ENCODE data around the gene MLLT6.
"Not testable (repeated sequence)": the region's sequence is repeated elsewhere in the genome, so short reads cannot be mapped to it uniquely, and the experiment has no call there.

Gene MLLT6

GRCh38 chr17:38719943-38720641, 15.0 kb downstream of the MLLT6 start:
- no peak for TF ChIP-seq POLR2A (IDR thresholded peaks at IDR 0.05; ENCODE audit: low read depth, low read length)
- no peak for FAIRE-seq

GRCh38 chr17:38720941-38721340, 15.9 kb downstream of the MLLT6 start:
- FAIRE-seq (no peak), DNase-seq (ENCODE audit: insufficient read length, low spot score) (no peak)
- TF ChIP-seq POLR2A (IDR thresholded peaks at IDR 0.05; ENCODE audit: low read depth, low read length), result no peak

More at GRCh38 chr17:38719943-38720641, 15.0 kb downstream of the MLLT6 start:
- DNase-seq (ENCODE audit: insufficient read length, low spot score), result no peak

GRCh38 chr17:38721802-38722201, 16.7 kb downstream of the MLLT6 start:
- no peak for TF ChIP-seq POLR2A (IDR thresholded peaks at IDR 0.05; ENCODE audit: low read depth, low read length)
- no peak for FAIRE-seq
- DNase-seq (ENCODE audit: insufficient read length, low spot score), result no peak

DNA sequence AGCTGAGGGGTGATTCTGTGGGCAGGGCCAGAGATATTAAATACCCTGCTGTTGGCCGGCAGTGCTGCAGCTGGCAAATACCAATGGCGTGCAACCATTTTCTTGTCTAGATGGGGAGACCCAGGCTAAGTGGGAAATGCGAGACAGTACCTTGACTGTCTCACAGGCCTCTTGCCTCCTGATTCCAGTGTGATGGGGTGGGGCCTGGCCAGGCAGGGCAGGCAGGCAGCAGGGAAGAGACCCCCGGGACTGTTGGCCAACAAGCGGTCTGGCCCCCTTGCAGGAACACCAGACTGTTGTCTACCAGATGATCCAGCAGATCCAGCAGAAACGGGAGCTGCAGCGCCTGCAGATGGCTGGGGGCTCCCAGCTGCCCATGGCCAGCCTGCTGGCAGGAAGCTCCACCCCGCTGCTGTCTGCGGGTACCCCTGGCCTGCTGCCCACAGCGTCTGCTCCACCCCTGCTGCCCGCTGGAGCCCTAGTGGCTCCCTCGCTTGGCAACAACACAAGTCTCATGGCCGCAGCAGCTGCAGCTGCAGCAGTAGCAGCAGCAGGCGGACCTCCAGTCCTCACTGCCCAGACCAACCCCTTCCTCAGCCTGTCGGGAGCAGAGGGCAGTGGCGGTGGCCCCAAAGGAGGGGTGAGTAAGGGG, 19.4 kb downstream of the MLLT6 start:
- TF ChIP-seq POLR2A (IDR thresholded peaks at IDR 0.05; ENCODE audit: low read depth, low read length), result no peak
- FAIRE-seq (no peak), DNase-seq (ENCODE audit: insufficient read length, low spot score) (peak; percentile 85)

DNA sequence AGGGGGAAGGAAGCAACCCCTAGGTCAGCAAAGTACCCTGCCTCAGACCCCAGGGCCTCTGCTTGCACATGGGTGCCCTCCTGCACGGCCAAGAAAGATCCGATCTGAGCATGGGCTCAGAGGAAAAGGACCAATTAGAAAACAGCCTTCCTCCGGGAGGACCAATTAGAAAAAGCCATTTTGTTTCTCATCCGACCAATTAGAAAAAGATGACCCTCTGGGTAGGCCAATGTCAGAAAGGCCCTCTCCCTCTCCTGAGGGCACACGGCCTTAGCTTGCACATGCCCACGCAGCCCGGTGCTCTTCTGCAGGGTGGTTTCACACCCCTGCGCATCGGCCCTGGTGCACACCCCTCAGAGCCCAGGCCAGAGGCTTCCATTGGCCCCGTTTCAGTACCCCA, 20.0 kb downstream of the MLLT6 start:
- DNase-seq (ENCODE audit: insufficient read length, low spot score), result no peak
- TF ChIP-seq POLR2A (IDR thresholded peaks at IDR 0.05; ENCODE audit: low read depth, low read length), result no peak
- no peak for FAIRE-seq

GRCh38 chr17:38726145-38726544, 21.1 kb downstream of the MLLT6 start:
- not testable (repeated sequence) for FAIRE-seq; DNase-seq (ENCODE audit: insufficient read length, low spot score)

GRCh38 chr17:38727736-38728135, 22.7 kb downstream of the MLLT6 start:
- DNase-seq (ENCODE audit: insufficient read length, low spot score) (no peak), FAIRE-seq (no peak)

DNA sequence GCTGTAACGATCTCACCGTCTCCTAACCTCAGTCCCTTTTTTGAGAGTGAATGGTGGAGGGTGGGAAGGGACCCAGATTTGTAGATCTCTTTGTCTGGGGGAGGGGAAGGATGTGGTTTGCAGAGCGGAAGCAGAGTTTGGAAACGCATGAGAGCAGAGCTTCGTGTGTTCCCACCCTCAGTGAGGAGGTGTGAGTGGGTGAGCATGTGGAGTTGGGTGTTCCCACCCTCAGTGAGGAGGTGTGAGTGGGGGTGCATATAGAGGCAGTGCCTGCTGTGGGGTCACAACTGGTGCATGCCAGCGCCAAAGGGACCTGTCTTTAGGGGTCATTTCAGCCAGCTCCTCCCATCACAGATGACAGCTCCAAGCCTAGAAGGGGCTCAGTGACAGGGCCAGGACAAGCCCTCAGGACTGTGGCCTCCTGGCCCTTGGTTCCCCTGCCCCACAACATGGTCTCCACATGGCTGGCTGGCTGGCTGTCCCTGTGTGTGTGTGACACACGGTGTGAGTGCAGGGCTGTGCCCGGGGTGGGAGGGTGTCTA, 23.3 kb downstream of the MLLT6 start:
- TF ChIP-seq POLR2A (IDR thresholded peaks at IDR 0.05; ENCODE audit: low read depth, low read length), result no peak
- DNase-seq (ENCODE audit: insufficient read length, low spot score) (no peak), FAIRE-seq (no peak)

More at GRCh38 chr17:38727736-38728135, 22.7 kb downstream of the MLLT6 start:
- TF ChIP-seq POLR2A (IDR thresholded peaks at IDR 0.05; ENCODE audit: low read depth, low read length), result no peak

- no peak for TF ChIP-seq POLR2A (IDR thresholded peaks at IDR 0.05; ENCODE audit: low read depth, low read length)
- no peak for DNase-seq (ENCODE audit: insufficient read length, low spot score)
- no peak for FAIRE-seq
These were observed 24.4 kb downstream of the MLLT6 start for GRCh38 chr17:38729368-38729885.

DNA sequence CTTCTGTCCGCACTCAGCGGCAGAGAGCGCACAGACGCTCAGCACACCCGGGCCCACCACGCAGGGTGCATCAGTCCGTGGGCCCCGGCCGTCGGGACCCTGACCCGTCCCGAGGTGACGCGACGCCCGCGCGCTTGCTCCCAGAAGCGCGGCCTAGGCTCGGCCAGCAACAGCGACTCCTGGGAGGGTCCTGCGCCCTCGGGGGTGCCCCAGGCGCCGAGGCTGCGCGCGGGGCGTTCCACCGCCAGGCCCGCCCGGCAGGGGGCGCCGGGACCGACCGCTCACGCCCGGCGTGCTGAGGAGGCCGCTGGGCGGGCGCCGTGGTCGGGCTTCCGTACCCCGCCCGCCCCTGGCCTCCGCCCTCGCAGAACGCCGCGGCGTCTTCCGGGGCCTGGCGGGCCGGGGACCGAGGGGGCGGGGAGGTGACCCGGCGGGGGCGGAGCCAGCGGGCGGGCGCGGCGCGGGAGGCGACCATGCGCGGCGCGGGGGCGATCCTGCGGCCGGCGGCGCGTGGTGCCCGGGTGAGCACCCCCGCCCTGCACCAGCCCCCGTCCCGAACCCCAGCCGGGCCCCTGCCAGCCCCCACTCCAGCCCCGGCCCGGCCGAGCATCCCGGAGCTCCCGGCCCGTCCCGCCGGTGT, 24.9 kb downstream of the MLLT6 start, which contains the start of gene CISD3:
Gene CISD3 (plus strand): TSS at position 456 of the 640 bp plus-strand sequence. CDS start 18 bp downstream, at position 474.
- FAIRE-seq, result no peak
- TF ChIP-seq POLR2A (IDR thresholded peaks at IDR 0.05; ENCODE audit: low read depth, low read length), result peak; percentile 25; the same call in 1 of the 2 replicates
- DNase-seq (ENCODE audit: insufficient read length, low spot score), result peak; percentile 92

DNA sequence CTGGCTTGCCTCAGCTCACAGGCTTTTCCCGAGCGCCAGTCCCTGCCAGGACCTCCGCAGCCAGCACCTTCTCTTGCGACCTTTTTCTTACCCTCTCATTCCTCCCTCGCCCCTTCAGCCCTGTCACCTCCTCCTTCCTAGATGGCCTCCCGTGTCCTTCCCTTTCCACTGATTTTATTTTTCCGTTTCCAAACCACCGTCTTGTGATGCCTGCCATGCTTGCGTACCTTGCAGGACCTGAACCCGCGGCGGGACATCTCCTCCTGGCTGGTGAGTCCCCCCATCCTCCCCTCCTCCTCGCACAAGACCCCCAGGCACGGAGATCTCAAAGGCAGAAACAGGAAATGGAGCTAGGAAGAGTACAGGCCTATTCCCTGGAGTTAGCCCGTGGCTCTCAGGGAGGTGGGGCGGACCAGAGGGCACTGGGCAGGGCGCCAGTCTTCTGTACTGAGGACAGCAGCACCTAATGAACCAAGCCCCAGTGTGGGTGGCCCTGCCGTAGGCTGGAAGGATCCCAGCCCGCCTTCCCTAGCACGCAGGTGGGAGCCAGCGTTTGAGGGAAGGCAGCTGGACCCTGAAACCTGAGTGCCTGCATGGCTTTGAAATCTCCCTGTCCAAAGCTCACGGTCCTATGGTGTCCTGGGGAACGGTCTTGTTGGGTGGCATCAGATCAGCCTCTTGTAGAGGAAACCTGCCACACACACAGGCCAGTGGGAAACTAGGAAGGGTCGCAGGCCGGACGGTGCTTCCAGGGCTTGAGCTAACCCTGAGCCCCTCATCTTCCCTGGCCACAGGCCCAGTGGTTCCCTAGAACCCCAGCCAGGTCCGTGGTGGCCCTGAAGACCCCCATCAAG, 25.7 kb downstream of the MLLT6 start:
- DNase-seq (ENCODE audit: insufficient read length, low spot score), result peak; percentile 77
- no peak for FAIRE-seq
- TF ChIP-seq POLR2A (IDR thresholded peaks at IDR 0.05; ENCODE audit: low read depth, low read length), result peak; percentile 33

GRCh38 chr17:38731526-38732294, 26.6 kb downstream of the MLLT6 start:
- no peak for DNase-seq (ENCODE audit: insufficient read length, low spot score)
- no peak for TF ChIP-seq POLR2A (IDR thresholded peaks at IDR 0.05; ENCODE audit: low read depth, low read length)
- FAIRE-seq, result no peak

All from H54 (cell line).